ENCODE results near the gene C3orf33. TPM values are rescaled to one million over a fixed set of nuclear protein-coding genes. Genes with fewer than 3 reads are reported as not detected.

Gene C3orf33
- polyA plus RNA-seq, 2 of the 4 experiments (the other 2 are of a cell fraction), result 8.3 to 11.1 TPM

DNA sequence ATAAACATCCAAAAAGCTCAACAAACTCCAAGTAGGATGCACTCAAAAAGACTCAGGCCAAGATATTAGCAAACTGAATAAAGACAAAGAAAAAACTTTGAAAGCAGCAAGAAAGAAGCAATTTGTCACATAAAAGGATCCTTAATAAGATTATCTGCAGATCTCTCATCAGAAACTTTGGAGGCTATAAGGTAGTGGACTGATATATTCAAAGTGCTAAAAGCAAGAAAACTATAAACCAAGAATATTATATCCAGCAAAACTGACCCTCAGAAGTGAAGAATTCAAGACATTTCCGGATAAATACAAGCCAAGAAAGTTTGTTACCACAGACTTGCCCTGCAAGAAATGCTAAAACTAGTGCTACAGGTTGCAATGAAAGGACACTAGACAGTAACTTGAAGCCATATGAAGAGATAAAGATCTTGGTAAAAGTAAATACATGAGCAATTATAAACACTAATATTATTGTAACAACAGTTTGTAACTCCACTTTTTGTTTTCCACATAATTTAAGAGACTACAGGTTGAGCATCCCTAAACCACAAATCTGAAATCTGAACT, 23.6 kb downstream of the C3orf33 start:
- ATAC-seq (no peak), FAIRE-seq (no peak), DNase-seq (ENCODE audit: low read depth in 1 of 2, low spot score in 1 of 2) (no peak)
- H3K4me3 ChIP-seq, result no peak overlapping the region
- no peaks in the 10 kb centered on the region for H3K4me1 ChIP-seq
- ChIA-PET CTCF (no interaction called here), POLR2A (no interaction called here)
- H3K4me2 ChIP-seq, result no peak overlapping the region
- H3K9me3 ChIP-seq, result no peaks in the 10 kb centered on the region
- TF ChIP-seq SREBF2 (IDR thresholded peaks at IDR 0.05) (no peak), CBX2 (IDR thresholded peaks at IDR 0.05; ENCODE audit: borderline replicate concordance, low read depth) (no peak), POLR2AphosphoS2 (conservative IDR thresholded peaks at IDR 0.05; ENCODE audit: low read length) (no peak), ZNF302 (CRISPR knock-in tag; IDR thresholded peaks at IDR 0.05) (no peak), EHMT2 (IDR thresholded peaks at IDR 0.05; ENCODE audit: low read depth) (no peak), CBX8 (IDR thresholded peaks at IDR 0.05) (no peak), KDM5A (IDR thresholded peaks at IDR 0.05) (no peak), POLR2A (IDR thresholded peaks at IDR 0.05; ENCODE audit: low read length) (no peak)
- WGBS (ENCODE audit: missing lambda C conversion rate), result 97% methylated on average over 1 of the region's 1 CpG
- H3K27ac ChIP-seq, result no peak overlapping the region

DNA sequence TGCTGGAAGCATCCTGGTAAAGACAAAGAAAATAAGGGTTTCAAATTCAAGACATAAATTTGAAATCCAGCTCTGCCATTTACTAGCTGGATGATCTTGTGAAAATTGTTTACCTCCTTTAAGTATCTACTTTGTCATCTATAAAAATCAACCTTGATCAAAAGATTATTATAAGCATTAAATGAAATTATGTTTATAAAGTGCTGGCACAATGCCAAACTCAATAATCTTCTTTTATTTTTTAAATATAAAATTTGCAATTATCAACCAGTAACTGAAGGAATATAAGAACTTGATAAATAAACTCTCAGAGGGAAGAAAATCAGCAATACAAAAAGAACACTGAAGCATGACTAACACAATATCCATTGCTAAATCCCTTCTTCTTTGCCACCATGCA, 25.8 kb downstream of the C3orf33 start:
- no peak overlapping the region for H3K4me3 ChIP-seq
- no peak for TF ChIP-seq BHLHE40 (IDR thresholded peaks at IDR 0.05; ENCODE audit: low read depth, low read length)
- TF ChIP-seq CEBPB (IDR thresholded peaks at IDR 0.05), result no peak
- TF ChIP-seq HOXB13 (CRISPR knock-in tag; IDR thresholded peaks at IDR 0.05; ENCODE audit: low read depth), result no peak
- TF ChIP-seq NPAS2 (CRISPR knock-in tag; IDR thresholded peaks at IDR 0.05; ENCODE audit: borderline replicate concordance), result no peak
- TF ChIP-seq, protein P1, sequence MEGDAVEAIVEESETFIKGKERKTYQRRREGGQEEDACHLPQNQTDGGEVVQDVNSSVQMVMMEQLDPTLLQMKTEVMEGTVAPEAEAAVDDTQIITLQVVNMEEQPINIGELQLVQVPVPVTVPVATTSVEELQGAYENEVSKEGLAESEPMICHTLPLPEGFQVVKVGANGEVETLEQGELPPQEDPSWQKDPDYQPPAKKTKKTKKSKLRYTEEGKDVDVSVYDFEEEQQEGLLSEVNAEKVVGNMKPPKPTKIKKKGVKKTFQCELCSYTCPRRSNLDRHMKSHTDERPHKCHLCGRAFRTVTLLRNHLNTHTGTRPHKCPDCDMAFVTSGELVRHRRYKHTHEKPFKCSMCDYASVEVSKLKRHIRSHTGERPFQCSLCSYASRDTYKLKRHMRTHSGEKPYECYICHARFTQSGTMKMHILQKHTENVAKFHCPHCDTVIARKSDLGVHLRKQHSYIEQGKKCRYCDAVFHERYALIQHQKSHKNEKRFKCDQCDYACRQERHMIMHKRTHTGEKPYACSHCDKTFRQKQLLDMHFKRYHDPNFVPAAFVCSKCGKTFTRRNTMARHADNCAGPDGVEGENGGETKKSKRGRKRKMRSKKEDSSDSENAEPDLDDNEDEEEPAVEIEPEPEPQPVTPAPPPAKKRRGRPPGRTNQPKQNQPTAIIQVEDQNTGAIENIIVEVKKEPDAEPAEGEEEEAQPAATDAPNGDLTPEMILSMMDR (IDR thresholded peaks at IDR 0.05), result no peak
- no peak for TF ChIP-seq RAD21 (conservative IDR thresholded peaks at IDR 0.05 in 1 of 2, IDR thresholded peaks at IDR 0.05 in 1 of 2)
- TF ChIP-seq POLR2A (IDR thresholded peaks at IDR 0.05; ENCODE audit: low read length), result no peak
- TF ChIP-seq ZFP36 (IDR thresholded peaks at IDR 0.05; ENCODE audit: borderline replicate concordance, partially characterized antibody), result no peak
- no peak for TF ChIP-seq HOXA7 (CRISPR knock-in tag; IDR thresholded peaks at IDR 0.05)
- no peak for TF ChIP-seq RARB (CRISPR knock-in tag; IDR thresholded peaks at IDR 0.05)
- no peak for TF ChIP-seq EHMT2 (IDR thresholded peaks at IDR 0.05; ENCODE audit: low read depth)
- TF ChIP-seq JUN (IDR thresholded peaks at IDR 0.05), result no peak
- no peak for TF ChIP-seq FOSB (CRISPR knock-in tag; IDR thresholded peaks at IDR 0.05)
- TF ChIP-seq, protein P2, sequence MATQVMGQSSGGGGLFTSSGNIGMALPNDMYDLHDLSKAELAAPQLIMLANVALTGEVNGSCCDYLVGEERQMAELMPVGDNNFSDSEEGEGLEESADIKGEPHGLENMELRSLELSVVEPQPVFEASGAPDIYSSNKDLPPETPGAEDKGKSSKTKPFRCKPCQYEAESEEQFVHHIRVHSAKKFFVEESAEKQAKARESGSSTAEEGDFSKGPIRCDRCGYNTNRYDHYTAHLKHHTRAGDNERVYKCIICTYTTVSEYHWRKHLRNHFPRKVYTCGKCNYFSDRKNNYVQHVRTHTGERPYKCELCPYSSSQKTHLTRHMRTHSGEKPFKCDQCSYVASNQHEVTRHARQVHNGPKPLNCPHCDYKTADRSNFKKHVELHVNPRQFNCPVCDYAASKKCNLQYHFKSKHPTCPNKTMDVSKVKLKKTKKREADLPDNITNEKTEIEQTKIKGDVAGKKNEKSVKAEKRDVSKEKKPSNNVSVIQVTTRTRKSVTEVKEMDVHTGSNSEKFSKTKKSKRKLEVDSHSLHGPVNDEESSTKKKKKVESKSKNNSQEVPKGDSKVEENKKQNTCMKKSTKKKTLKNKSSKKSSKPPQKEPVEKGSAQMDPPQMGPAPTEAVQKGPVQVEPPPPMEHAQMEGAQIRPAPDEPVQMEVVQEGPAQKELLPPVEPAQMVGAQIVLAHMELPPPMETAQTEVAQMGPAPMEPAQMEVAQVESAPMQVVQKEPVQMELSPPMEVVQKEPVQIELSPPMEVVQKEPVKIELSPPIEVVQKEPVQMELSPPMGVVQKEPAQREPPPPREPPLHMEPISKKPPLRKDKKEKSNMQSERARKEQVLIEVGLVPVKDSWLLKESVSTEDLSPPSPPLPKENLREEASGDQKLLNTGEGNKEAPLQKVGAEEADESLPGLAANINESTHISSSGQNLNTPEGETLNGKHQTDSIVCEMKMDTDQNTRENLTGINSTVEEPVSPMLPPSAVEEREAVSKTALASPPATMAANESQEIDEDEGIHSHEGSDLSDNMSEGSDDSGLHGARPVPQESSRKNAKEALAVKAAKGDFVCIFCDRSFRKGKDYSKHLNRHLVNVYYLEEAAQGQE (IDR thresholded peaks at IDR 0.05), result no peak
- TF ChIP-seq NFE2L2 (conservative IDR thresholded peaks at IDR 0.05; ENCODE audit: low read length), result no peak
- no peak for TF ChIP-seq KDM1A (IDR thresholded peaks at IDR 0.05; ENCODE audit: low read depth)
- no peaks in the 10 kb centered on the region for H3K9me3 ChIP-seq
- ATAC-seq (no peak), DNase-seq (ENCODE audit: low read depth in 1 of 2, low spot score in 1 of 2) (no peak), FAIRE-seq (no peak)
- no peaks in the 10 kb centered on the region for H3K4me1 ChIP-seq
- H3K4me2 ChIP-seq, result no peak overlapping the region
- H3K27ac ChIP-seq, result no peak overlapping the region
- POLR2A ChIA-PET, result no interaction called here
- CTCF ChIA-PET, result interaction anchor here (0.6 to 2.9 kb wide), 5 partner anchors 14 to 1032 kb away, joined by 3 to 10 read pairs (median 3); partner anchors contain the start of gene C3orf33

Measured in A549 (cell line).